SK-MEL-5 (cell line): ENCODE data around the gene RPAIN. TPM values are rescaled to one million over a fixed set of nuclear protein-coding genes. Genes with fewer than 3 reads are reported as not detected.
"Not testable (repeated sequence)": the region's sequence is repeated elsewhere in the genome, so short reads cannot be mapped to it uniquely, and the experiment has no call there.

Source experiments
- DNase-seq: peaks from one replicate; pipeline ENCODE4 v3.0.0-alpha.2; 2016; ENCODE audit warnings: low read depth, low spot score
- in situ Hi-C: cut with HindIII; loops from 2 replicates; pipeline ENCODE4 v1.10.0; 2016; ENCODE audit warnings: low sequenced_read_pairs, high pct_unique_total_duplicates, low pct_unique_long_range_greater_than_20kb
- total RNA-seq: library from RNA; depleted of rRNA; stranded (reverse); fragments of >200 nt; shearing (Covaris generic); gene quantifications from 2 replicates; pipeline ENCODE4 v1.2.3, GENCODE V29; 2014

Gene RPAIN
- total RNA-seq, 1 experiment from 2014 or later, result 48.9 TPM

DNA sequence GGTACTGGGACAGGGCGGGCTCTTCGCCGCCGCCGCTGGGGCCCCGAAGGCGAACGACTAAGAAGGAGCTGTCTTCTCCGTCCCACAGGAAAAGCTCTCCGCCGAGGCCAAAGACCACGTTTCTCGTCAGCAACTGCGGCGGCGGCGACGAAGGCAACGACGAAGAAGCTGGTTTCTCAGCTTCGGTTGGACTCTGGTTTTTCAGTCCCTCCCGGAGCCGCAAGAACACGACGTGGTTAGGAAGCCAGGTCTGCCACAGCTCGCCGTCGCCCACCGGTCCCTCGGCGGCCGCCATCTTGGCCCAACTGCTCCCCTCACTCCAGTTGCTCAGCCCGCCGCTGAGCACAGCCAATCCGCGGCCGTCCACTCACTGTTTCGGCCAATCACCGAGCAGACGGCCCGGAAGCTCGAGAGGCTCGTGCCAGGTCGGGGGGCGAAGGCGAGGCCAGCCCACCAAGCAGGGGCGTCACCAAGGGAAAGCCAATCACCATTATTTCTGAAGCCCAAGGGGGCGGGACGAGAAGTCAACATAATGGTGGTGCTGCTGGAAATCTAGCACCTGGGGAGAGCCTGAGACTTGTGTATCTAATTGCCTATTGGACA, 525 bp upstream of the RPAIN start, which contains the start of gene NUP88:
NUP88 (minus strand) TSS at position 307 of the 603 bp plus-strand sequence; CDS start at position 295, 12 bp downstream.
- peak; percentile 98 for DNase-seq
- in situ Hi-C loops, result no loop called here

DNA sequence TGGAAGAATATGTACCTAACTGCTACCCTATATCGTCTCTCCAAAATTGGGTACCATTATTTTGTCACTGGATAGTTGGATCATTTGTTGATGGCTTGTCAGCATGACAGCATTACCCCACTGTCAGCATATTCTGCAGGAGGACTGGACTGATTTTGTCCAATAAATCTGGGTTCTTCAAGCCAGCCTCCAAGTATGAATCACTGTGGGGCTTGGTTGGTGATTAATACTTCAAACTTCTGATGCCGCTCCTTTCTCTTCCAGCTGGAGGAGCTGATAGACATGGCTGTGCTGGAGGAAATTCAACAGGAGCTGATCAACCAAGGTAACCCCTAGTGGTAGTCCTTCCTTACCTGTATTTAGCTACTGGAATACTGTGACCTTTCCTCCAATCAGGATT, 2.5 kb downstream of the RPAIN start:
- in situ Hi-C loops, result no loop called here
- no peak for DNase-seq

DNA sequence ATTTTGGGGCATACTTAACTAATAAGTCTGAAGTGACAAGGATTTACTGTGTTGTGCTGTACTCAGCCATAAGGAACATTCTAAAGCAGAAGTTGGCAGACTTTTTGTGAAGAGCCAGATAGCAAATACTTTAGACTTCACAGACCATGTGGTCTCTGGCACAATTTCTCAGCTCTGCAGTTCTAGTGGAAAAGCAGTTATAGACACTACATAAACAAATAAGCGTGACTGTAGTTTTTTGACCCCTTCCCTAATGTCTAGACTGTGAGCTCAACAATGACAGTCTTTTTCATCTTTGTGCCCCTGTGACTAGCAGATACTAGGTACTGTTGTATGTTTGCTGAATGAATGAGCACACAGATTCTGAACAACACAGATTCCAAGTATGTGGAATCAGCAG, 4.9 kb downstream of the RPAIN start:
- in situ Hi-C loops, result no loop called here
- DNase-seq, result no peak

DNA sequence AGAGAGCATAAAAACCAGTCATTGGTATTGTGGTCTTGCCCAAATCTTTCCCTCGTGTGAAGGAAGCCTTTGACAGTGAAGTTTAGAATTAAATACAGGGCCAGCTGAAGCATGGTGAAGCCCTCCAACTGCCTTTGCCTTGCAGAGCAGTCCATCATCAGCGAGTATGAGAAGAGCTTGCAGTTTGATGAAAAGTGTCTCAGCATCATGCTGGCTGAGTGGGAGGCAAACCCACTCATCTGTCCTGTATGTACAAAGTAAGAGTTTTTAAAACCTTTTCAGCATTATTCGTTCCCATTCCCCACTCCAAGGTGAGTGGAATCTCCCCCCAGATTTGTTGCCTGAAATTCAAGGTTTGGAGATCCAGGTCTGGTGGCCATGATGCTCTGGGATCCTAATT, 5.8 kb downstream of the RPAIN start:
- in situ Hi-C loops, result no loop called here
- no peak for DNase-seq

DNA sequence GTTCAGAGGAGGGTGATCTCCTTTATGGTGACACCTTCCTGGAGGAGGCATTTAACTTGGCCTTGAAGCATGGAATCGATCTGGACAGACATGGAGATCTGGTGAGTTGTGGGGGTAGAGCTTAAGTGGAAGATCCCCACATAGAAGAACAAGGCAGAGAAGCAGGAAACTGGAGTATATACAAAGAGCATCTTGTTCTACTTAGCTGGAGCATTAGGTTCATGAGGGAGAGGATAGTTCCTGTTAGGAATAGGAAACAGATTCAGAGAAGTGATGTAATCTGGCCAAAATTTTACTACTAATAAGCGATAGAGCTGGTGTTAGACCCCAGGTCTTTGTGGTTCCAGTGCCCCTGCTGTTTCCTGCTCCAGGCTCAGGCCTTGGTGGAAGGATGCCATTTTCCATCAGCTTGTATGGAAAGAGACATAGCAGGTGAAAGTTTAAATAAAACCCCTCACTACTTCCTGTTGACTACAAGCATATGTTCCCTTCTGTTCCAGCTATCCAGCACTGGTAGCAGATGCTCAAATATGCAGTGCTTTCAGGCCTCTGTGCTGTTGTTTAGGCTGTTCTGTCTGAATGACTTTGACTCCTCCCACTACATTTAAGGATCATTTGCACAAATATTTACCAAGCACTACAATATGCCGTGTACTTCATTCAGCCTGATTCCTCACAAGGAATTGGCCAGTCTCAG, 9.4 kb downstream of the RPAIN start:
- in situ Hi-C loops, result no loop called here
- DNase-seq, result peak; percentile 32

DNA sequence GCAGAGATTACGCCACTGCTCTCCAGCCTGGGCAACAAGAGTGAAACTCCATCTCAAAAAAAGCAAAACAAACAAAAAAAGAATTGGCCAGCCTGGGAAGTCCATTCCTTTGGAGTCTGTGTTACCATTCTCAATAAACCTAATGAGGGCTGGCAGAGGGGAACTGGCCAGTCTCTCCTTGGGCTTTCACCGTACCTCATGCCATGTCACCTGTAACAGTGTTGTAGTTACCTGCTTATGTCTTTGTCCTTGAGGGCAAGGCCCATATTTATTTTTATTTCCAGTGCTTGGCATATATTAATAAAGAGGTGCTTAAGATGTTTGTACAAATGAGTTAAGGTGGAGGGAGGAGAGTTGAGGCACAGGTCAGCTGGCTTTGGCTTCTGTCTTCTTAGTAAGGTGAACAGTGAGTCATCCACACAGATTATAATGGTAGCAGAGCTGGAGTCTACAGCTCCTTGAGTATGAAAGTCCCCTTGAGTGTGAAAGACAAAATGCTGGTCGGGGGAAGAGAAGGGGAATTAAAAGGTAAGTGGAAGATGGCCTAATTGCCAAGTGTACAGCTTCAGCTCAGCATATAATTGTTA, 10.5 kb downstream of the RPAIN start:
- DNase-seq, result no peak
- in situ Hi-C loops, result no loop called here

DNA sequence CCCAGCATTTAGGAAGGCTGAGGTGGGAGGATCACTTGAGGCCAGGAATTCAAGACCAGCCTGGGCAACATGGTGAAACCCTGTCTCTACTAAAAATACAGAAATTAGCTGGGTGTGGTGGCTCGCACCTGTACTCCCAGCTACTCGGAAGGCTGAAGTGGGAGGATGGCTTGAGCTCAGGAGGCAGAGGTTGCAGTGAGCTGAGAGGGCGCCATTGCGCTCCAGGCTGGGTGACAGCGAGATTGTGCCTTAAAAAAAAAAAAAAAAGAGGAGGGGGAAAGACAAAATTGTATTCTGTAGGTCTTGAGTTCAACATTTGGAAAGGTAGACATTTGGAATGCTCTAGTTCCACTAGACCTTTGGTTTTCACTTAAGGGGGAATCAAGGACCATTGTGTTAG, 11.3 kb downstream of the RPAIN start:
- DNase-seq, in situ Hi-C loops: not testable (repeated sequence)

DNA sequence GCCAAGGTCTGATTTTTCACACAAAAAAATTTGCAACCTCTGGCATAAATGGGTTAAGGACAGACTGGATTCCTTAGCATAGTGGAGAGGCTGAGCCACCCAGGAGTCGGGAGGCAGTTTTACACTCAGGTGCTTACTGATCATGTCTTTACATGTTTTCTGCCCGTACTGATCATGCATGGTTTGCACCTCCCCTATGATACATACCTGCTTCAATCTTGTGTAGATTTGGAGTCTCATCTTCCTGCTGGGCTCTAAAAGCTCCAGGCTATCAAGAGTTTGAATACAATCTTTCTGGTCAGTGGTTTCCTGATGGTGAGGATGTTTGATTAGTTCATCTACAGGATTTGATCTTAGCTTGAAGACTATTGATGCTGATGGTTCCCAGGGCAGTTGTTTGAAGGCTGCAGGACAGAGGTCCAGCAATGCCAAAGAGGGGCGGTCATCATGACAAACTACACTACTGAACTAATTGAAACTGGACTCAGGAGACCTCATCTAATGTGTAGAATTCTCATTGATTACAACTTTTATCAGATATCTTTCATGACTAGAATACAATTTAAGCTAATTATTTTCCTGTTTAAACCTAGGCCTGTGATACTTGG, 12.1 kb downstream of the RPAIN start:
- in situ Hi-C loops, result no loop called here
- no peak for DNase-seq

DNA sequence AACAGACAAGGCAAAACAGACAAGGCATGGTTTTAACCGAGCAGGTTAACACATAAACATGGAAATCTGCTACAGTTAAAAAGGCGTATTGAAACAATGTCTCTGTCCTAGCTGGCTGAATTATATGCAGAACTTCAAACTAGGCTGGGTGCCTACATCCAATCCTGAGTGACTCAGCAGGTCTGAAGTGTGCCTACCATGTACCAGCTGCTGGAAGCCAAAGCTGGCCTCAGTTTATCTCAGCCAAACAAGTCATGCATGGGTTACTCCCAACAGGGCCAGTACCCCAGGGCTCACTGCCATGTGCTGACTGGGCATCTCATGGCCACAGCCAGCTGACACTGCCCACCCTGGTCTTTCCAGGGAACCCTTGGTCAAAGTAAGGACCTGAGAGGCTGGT, 15.0 kb downstream of the RPAIN start:
- in situ Hi-C loops, result no loop called here
- no peak for DNase-seq

DNA sequence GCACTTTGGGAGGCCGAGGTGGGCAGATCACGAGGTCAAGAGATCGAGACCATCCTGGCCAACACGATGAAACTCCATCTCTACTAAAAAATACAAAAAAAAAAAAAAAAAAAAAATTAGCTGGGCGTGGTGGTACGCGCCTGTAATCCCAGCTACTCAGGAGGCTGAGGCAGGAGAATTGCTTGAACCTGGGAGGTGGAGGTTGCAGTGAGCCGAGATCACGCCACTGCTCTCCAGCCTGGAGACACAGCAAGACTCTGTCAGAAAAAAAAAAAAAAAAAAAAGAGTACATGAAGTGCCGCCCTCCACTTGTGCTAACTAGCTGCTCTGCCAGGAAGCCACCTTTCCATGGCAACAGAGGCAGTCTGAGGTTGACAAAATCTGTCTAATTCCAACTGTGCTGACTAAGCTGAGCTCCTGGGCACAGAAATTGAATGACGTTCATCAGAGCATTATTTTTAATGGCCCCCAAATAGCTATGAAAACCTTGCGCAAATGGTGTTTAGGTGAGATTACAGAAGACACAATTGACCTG, 15.9 kb downstream of the RPAIN start:
- DNase-seq, in situ Hi-C loops: not testable (repeated sequence)

DNA sequence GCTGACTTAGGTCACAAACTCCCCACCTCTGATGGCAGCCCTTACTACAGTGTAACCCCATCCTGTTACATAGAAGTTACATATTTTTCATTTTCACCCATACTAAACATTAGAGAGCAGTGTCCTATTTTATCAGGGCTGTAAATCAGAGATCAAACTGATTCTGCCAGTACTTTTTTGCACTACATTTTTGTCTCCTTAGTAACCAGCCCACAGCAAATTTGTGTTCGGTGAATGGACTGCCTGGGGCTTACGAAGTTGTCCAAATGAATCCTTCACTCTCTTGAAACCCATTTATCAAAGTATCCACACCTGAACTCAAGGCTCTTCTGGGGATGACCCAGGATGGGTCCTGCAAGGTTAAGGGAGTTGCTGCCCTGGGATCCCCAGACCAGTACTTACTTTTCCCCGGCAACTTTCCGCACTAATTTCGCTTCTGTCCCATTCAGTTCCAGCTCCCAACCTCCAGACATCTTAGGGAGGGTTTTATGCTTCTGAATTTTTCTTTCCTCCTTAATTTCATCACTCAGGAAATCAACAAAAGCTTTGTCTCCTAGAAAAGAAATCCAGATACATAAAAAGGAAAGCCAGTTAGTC, 17.8 kb downstream of the RPAIN start:
- in situ Hi-C loops, result no loop called here
- DNase-seq, result no peak

DNA sequence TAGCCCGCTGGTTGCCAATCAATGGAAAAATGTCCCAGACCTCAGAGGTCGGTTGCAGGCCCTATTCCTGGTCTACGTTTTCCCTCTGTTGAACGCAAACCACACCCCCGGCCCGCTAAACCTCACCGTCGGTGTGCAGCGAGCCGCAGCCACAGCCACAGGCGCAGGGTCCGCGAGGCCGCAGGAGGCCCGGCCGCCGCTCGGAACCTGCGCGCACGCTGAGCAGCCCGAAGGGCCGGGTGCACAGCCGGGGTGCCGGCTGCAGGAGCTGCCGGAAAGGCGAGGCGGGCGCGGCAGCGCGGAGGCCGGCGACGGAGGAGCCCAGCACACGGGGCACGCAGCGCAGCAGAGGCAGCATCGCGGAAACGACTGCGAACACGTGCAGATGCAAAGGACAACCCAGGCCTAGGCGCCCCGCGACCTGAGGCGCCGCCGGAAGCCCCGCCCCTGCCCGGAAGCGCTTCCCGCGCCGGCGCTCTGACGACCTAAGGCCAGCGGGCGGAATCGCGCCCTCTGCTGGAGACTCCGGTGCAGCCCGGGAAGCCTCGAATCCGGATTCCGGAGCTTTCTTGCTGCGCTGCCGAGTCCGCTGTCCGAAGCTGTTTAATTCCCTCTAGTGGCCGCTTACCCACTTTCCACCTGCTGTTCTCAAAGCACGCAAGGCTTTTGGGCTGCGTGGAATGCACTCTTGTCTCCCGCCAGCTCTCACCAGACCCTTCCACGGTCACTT, 18.9 kb downstream of the RPAIN start, which contains the start of gene C1QBP:
C1QBP (minus strand) TSS at position 440 of the 730 bp plus-strand sequence; CDS start at position 358, 82 bp downstream.
- peak; percentile 93 for DNase-seq
- in situ Hi-C loops, result no loop called here

DNA sequence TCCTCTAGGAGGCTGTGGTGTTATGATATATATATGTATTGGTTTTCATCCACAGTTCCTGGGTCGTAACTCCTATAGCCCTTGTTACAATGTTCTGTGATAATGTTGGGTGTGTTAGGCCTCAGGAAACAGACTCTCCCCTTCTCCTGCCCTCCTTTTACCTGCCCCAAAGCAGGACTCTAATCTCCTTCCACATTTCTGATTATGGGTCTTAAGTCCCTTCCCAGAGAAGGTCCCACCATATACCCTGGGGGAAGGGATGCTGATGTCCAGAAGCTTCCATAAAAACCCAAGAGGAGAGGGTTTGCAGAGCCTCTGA, 19.4 kb downstream of the RPAIN start:
- in situ Hi-C loops, result no loop called here
- DNase-seq, result no peak

DNA sequence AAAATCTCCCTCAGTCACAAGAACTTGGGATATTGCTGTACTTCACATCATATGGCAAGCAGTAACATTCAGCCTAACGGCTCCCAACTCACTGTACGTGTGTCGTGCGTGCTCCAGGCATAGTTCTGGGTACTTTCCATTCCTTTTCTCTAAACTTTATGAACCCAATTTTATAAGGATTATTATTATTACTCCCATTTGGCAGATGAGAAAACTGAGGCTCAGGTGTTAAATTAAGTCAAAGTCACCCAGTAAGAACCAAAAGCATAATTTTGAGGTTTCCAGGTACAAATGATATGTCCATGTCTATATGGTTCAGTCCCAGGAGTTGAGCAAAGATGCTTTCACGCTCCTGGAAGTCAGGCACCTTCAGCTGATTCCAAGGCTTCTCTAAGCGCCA, 23.7 kb downstream of the RPAIN start:
- in situ Hi-C loops, result no loop called here
- DNase-seq, result no peak

DNA sequence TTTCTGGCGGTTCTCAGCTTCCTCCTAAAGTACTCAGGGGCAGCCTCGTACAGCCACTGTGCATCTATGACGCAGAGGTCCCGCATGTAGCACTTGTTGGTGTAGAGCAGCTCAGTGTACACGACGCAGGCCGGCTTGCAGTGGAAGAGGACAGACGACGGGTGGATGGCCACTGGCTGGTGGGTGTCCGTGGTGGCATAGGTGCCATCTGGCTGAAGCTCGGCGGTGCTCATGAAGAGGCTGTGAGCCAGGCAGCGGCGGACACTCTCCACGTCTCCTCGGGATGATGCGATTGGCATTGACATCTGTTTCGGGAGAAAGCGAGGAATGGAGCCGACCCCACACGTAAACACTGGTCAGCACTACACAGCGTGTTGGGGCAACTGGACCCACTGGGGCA, 24.2 kb downstream of the RPAIN start:
- DNase-seq, result no peak
- in situ Hi-C loops, result no loop called here

DNA sequence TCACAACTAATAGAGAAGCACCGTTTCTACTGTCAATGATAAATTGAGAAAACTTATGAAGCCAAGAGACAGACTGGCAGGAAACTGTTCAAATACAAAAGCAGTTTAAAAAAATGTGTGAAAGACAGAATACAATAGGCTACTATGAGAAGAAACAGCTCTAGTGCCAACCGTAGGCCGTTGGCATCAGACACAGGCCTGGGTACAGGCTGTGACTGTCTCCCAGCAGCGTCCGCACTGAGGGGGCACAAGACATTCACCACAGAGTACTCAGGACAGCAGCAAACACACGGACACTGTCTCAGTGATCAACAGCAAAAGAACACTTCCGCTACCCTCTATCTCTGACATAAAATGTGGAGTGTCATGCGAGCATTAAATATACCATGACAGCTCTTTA, 26.8 kb downstream of the RPAIN start:
- in situ Hi-C loops, result no loop called here
- DNase-seq, result no peak

DNA sequence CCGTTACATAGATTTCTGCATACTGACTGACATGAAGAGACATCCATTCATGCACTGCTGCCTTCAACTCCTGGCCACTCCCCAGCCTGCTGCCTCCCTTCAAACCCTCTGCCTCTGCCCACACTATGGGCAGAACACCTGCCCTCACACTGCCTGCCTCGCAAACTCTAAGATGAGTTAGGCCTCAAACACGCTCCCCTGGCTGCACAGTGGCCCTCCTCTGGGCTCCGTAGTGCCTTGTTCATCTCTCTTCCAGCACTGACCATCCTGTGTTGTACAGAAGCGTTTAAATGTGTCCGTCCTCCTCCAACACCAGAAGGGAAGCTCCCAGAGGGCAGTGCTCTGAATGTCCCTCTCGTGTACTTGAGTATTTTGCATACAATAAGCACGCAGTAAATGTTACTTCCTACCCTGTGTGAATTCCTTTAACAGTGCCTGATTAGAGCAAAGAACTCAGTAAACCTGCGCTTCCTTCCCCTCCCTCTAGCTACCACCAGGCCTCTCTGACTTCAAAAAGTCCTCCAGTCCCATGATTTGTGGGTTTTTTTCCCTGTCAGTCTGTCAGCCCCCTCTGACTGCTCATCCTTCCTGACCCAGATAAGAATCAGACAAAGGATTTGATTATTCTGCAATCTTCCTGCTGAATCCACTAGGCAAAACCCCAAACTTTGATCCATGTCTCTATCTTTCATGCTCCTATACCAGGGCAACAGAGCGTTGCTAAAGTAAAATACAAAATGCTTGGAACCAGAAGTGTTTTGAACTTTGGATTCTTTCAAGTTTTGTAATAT, 44.9 kb downstream of the RPAIN start:
- DNase-seq, result peak; percentile 91
- in situ Hi-C loops, result no loop called here
